Endothelial cell (in vitro differentiated cells): ENCODE results near the gene EME1. TPM values are rescaled to one million over a fixed set of nuclear protein-coding genes. Genes with fewer than 3 reads are reported as not detected.

Source experiments
- DNase-seq: peaks from one replicate; pipeline ENCODE4 v3.0.0; 2021; ENCODE audit warnings: low spot score
- H3K27ac Mint-ChIP-seq: one replicate; pipeline ENCODE4 v1.8.0; 2021; ENCODE audit warnings: mixed read lengths, inconsistent platforms; ENCODE audit not compliant: unreplicated experiment
- H3K27me3 Mint-ChIP-seq: one replicate; pipeline ENCODE4 v1.8.0; 2021; ENCODE audit warnings: mild to moderate bottlenecking, moderate library complexity, mixed read lengths, inconsistent platforms; ENCODE audit not compliant: unreplicated experiment
- H3K36me3 Mint-ChIP-seq: one replicate; pipeline ENCODE4 v1.8.0; 2021; ENCODE audit warnings: mild to moderate bottlenecking, low read depth, mixed read lengths, inconsistent platforms; ENCODE audit not compliant: unreplicated experiment
- H3K4me1 Mint-ChIP-seq: one replicate; pipeline ENCODE4 v1.8.0; 2021; ENCODE audit warnings: mild to moderate bottlenecking, mixed read lengths, inconsistent platforms; ENCODE audit not compliant: unreplicated experiment
- H3K4me3 Mint-ChIP-seq: one replicate; pipeline ENCODE4 v1.8.0; 2021; ENCODE audit warnings: mild to moderate bottlenecking, mixed read lengths, inconsistent platforms; ENCODE audit not compliant: unreplicated experiment
- H3K9me3 Mint-ChIP-seq: one replicate; pipeline ENCODE4 v1.8.0; 2021; ENCODE audit warnings: mixed read lengths, inconsistent platforms; ENCODE audit not compliant: unreplicated experiment
- total RNA-seq: library from RNA; stranded (reverse); fragmentation: NEBNext Ultra II Directional; extraction: Animal tissue kit (Norgen Biotek cat#: 25700); gene quantifications from one replicate; pipeline ENCODE4 v1.2.1, GENCODE V29; 2021; ENCODE audit not compliant: unreplicated experiment
- TF ChIP-seq, protein P1 (sequence below): fragments of 200-600 bp; sonication (generic); IDR thresholded peaks from one replicate; pipeline ENCODE4 v1.5.0; 2021; ENCODE audit warnings: antibody characterized with exemption; ENCODE audit not compliant: unreplicated experiment

EME1 gene
- total RNA-seq, 1 donor from 2014 or later: 6.1 TPM

DNA sequence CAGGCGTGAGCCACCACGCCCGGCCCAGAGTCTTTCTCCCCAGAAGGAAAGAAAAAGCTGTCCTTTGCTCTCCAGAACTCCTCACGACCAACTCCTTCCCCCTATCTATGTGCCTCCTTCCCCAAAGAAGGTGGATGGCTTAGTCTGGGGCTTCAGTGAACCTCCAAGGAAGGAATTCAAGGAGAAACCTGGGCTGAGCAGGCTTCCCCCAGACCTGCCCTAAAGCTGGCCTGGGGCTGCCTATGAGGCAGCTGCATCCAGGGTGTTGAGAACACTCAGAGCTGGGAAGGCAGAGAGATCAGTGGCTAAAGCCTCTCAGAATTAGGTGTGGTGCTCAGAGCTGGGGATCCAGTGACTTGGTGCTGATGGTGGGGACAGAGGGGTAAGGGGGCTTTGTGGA lies 56.8 kb downstream of the EME1 start:
- Mint-ChIP-seq H3K27me3 (peaks cover 5% of the 10 kb centered on the region), H3K4me1 (peaks cover 15% of the 10 kb centered on the region), H3K27ac (no peak overlapping the region), H3K4me3 (no peak overlapping the region), H3K9me3 (no peaks in the 10 kb centered on the region), H3K36me3 (peaks cover 8% of the 10 kb centered on the region)
- TF ChIP-seq, protein P1, sequence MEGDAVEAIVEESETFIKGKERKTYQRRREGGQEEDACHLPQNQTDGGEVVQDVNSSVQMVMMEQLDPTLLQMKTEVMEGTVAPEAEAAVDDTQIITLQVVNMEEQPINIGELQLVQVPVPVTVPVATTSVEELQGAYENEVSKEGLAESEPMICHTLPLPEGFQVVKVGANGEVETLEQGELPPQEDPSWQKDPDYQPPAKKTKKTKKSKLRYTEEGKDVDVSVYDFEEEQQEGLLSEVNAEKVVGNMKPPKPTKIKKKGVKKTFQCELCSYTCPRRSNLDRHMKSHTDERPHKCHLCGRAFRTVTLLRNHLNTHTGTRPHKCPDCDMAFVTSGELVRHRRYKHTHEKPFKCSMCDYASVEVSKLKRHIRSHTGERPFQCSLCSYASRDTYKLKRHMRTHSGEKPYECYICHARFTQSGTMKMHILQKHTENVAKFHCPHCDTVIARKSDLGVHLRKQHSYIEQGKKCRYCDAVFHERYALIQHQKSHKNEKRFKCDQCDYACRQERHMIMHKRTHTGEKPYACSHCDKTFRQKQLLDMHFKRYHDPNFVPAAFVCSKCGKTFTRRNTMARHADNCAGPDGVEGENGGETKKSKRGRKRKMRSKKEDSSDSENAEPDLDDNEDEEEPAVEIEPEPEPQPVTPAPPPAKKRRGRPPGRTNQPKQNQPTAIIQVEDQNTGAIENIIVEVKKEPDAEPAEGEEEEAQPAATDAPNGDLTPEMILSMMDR: no peak
- DNase-seq: no peak

Other genes starting within 250 kb of the EME1 start
- gene SAMD14, start 243.1 kb upstream of the EME1 start, total RNA-seq: 82.0 TPM
- gene PPP1R9B, start 222.6 kb upstream of the EME1 start, total RNA-seq: 101 TPM
- gene SGCA, start 207.2 kb upstream of the EME1 start, total RNA-seq: not detected
- gene COL1A1, start 171.6 kb upstream of the EME1 start, total RNA-seq: 6.8 TPM
- 28.1 TPM for gene TMEM92, start 98.8 kb upstream of the EME1 start, total RNA-seq
- 23.1 TPM for gene XYLT2, start 27.1 kb upstream of the EME1 start, total RNA-seq
- gene MRPL27, start within 50 bp of the EME1 start, total RNA-seq: 38.9 TPM
- 64.2 TPM for gene LRRC59, start 24.3 kb downstream of the EME1 start, total RNA-seq
- 51.0 TPM for gene ACSF2, start 53.0 kb downstream of the EME1 start, total RNA-seq
- gene CHAD, start 95.7 kb downstream of the EME1 start, total RNA-seq: not detected
- gene RSAD1, start 105.6 kb downstream of the EME1 start, total RNA-seq: 25.9 TPM
- gene MYCBPAP, start 135.2 kb downstream of the EME1 start, total RNA-seq: 0.72 TPM
- 0.49 TPM for gene EPN3, start 159.5 kb downstream of the EME1 start, total RNA-seq
- gene SPATA20, start 173.9 kb downstream of the EME1 start, total RNA-seq: 72.5 TPM
- gene CACNA1G, start 187.5 kb downstream of the EME1 start, total RNA-seq: not detected